Middle frontal gyrus (tissue), 1 donor: ENCODE measurements around the gene SRGAP2C.
"Not testable (repeated sequence)": the region's sequence is repeated elsewhere in the genome, so short reads cannot be mapped to it uniquely, and the experiment has no call there.

ENCODE experiments used
- DNase-seq: peaks from one replicate; pipeline ENCODE4 v3.0.0-alpha.2; 2015; ENCODE audit warnings: low spot score; ENCODE audit errors: extremely low spot score

The SRGAP2C gene

DNA sequence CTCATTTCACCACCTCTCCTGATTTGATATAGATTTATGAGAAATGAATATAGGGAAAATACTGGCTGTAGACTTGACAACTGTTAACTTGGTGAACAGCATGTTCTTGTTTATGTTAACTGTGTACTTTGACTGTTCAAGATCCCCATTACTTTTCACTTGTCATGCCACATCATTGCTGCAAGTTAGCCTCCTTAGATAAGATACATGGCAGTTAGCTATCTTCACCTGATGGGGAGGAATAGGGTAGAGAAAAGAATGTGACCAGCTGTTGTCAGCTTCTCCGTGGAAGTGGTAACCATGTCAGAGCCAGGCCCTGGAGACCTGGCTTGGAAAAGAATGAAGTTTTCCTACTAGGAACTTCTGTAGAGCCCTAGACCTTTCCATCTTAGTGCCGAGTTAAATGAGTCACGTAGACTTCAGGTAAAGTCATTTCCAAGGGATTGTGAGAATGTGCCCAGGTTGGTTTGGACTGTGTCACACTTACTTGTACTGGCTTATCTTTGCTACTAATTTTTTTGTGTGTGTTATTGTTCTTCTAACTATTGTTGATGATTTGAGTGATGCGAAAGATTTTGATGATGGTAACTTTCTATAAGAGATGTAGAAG, 41.6 kb downstream of the SRGAP2C start:
- DNase-seq, result not testable (repeated sequence)

DNA sequence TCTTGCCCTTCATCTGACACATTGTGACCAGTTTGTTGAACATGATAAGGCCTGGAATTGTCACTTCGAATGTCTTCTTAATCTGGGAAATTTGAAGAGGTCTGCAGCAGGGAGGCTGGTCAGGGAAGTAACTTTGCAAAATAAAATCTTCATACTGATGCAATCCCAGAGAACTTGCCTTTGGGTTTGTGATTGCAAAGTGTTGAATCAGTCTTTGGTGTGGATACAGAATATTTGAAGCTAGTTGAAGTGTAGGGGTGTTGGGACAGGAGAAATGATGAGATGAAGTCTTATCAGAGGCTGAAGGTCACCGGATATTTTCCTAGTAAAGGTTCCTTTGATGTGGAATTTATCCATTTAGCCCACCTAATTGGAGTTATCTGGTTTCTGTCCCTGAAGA, 42.1 kb downstream of the SRGAP2C start:
- not testable (repeated sequence) for DNase-seq

DNA sequence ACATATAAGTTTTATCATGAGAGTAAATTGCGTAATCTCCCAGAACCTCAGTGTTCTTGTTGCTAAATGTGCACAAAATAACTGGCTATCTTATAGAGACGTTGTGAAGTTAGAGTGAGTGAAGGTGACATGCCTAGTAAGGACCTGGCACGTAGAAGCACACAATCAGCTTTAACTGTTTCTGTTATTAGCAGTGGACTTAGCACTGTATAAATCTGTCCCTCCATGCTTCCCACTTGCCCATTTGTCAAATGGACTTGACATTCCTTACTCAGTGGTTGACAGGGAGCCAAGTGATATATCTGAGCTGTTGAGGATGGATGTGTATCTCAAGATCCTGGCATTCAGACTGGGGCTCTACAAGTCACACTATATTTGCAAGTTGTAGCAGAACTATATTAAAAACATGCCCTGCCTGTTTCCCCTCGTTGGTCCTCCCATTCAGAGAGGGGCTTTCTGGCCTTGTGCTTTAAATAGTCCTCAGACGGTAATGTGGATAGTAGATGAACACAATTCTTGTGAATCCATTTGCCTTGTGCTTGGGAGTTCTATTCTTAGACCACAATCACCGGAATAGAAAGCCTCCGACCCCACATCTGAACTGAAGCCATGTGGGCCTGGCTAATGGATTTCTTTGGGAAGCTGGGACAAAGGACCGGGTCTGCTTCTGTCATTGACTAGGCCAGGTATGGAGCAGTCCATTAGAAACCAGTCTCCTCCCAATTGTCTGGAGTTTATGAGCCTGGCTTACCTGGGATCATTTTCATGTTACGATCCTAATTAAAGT, 43.0 kb downstream of the SRGAP2C start:
- DNase-seq, result not testable (repeated sequence)

DNA sequence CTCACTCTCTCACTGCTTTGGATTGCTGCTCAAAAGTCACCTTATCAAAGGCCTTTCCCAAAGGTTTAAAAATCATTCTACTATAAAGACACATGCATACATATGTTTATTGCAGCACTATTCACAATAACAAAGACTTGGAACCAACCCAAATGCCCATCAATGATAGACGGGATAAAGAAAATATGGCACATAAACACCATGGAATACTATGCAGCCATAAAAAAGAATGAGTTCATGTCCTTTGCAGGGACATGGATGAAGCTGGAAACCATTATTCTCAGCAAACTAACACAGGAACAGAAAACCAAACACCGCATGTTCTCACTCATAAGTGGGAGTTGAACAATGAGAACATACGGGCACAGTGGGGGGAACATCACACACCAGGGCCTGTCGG, 45.9 kb downstream of the SRGAP2C start:
- DNase-seq, result not testable (repeated sequence)

DNA sequence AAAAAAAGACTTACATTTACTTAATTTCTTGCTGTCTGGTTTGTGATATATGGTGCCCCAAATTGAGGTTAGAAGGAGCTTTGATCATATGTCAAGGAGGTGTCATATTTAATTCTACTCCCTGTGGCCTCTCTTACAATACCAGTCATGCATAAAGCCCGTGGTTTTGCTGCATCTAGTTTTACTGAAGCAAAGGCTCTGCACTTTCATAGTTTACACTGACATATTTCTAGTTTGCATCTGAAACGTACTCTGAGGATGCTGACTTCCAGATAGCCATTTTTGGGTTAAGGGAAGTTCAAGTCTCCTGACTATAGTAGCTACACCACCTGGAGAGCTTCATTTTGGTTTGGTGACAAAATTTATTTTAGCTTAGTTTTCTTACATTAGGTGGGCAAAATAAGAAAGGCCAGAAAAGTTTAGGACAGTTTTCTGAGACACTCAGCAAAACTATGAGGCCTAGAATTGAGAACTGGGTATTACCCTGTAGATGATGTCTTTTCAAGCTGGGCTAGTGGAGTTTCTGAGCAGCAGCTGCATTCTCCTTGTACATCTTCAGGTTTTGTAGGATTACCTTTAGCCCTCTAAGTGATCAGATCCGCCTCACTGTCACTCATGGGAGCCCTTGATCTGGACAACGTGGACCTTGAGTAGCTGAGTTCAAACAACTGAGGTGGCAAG, 47.8 kb downstream of the SRGAP2C start:
- DNase-seq, result not testable (repeated sequence)

DNA sequence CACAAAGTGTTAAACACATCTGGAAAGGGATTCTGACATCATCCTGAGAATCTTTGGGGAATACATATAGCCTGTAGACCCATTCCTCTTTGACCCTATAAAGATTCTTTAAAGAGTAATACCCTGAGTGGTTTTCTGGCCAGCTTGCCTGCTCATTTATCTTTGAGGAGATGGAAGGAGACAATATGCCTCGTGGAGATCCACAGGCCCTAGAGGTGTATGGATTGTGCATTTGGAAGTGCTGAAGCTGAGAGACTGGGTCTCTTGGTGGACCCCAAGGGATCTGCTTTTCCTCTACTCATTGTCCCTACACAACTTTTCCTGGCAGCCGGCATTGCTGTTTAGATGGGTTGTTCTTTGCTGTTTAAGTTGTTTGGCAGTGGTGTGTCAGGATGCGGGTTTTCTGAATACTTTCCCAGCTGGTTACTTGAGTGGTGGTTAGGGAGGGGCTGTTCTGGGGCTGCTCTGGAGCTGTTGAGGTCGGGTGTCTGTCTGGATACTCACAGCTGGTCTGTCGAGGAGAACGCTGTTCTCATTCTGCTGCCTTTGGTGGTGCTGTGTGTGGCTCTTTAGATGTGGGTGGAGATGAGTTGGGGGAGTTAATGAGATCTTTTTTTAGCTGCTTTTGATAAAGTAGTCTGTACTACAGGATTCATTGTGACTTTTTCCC, 49.5 kb downstream of the SRGAP2C start:
- not testable (repeated sequence) for DNase-seq

DNA sequence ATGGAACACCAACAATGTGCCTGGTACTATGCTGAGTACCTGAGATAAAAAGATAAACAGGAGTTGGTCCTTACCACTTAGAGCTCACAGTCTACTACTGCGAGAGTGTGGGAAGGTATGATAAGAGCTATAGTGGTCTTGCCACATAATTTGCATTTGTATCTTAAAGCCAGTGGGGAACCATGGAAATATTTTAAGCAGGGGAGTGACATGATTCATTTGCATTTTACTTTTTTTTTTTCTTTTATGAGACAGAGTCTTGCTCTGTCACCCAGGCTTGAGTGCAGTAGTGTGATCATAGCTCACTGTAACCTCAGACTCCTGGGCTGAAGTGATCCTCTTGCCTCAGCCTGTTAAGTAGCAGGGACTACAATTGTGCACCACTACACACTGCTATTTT, 53.6 kb downstream of the SRGAP2C start:
- DNase-seq, result not testable (repeated sequence)

DNA sequence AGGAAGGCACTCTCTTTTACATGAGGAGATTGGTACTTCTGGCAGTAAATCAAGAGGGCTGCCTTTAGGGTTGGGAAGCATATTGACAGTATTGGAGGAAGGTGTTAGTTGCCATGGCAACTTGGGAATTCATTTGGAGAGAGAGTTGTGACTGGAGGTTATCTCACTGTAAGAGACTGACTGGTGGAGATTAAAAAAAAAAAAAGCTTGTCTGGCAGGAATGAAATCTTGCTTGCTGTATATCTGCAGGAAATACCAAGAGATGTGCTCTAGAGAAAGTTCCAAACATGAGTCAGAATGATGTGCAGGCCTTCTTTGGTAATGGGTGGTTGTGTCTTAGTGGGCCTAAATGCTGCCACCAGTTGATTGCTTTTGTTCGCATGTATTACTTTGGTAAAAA, 59.1 kb downstream of the SRGAP2C start:
- not testable (repeated sequence) for DNase-seq

DNA sequence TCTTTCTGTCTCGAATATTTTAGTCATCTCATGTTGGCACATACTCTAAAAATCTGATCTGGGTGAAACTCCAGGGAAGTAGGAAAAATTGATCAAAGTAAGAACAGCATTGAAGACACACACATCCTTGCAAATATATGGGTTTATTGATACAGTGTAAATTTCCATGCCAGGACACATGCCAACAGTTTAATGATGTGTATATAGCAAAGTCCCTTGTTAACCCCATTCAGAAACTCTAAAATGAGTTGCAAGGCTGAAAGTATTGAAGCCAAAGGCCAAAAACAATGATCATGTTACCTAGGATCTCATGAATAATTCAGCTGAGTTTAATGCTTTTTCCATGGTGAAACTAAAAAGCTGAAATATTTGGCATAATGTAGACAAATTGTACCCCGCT, 61.6 kb downstream of the SRGAP2C start:
- DNase-seq, result not testable (repeated sequence)

DNA sequence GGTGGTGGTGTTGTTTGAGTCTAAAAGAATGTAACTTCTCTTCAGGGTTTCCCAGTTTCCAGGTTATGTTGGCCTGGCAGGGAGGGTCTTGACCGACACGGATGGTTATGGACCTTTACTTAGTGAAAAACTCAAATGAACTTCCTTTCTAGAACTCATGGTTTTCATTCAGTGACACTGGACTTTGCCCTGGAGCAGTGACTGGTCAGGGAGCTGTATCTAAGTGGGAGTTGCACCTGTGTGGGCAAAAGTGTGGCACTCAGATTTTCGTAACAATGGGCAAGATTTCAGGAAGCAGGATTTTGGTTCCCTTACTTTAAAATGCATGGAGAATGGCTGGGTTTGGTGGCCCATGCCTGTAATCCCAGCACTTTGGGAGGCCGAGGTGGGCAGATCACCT, 67.9 kb downstream of the SRGAP2C start:
- DNase-seq, result not testable (repeated sequence)

DNA sequence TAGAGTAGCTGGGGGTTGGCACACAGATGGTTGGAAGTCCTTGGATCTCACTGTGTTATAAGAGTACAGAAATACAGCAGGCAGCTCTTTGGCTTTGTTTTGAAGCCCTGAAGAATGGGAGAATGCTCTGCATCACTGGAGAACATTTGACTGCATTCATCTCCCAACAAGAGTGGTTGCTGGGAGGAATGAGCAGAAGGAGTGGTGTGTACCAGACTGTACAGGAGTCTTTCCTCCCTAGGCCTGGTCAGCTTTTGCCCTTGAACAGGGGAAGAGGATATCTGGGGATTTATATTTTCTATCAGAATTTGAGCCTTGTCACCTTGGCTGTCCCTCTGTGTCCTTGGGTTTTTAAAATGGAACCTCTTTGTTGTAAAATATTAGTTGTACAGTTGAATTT, 69.8 kb downstream of the SRGAP2C start:
- not testable (repeated sequence) for DNase-seq

DNA sequence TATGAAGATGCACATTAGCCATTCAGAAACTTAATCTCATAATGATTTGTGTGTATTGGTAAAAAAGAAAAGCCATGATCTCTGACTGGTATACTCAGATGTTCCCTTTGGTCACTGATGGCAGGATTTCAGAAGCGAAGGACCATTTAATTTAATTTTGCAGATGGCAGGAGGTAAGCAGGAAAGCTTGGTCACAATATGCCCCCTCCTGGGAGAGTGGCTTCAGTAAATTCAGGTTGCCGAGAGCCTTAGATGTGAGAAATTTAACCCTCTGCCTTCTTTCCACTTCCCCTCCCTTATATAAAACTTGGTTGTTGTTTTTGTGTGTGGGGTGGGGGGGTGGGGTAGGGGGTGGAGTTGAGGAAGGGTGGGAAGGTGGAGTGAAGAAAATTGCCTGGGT, 72.9 kb downstream of the SRGAP2C start:
- DNase-seq, result not testable (repeated sequence)

DNA sequence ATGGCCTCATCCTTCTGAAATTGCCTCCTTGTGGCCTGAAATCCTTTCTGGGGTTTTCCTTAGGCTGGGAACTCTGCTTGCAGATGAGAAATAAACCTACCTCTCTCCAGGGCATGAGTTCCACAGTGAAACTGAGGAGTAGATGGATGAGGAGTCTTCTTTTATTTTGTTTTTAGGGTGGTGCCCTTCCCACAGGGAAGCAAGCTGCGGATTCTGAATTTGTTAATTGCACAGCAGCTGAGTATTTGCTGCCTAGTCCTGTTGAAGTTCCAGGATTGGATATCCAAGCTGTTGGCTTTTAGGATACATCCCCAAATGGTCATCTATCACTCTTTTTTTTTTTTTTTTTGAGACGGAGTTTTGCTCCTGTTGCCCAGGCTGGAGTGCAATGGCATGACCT, 73.4 kb downstream of the SRGAP2C start:
- DNase-seq, result not testable (repeated sequence)

DNA sequence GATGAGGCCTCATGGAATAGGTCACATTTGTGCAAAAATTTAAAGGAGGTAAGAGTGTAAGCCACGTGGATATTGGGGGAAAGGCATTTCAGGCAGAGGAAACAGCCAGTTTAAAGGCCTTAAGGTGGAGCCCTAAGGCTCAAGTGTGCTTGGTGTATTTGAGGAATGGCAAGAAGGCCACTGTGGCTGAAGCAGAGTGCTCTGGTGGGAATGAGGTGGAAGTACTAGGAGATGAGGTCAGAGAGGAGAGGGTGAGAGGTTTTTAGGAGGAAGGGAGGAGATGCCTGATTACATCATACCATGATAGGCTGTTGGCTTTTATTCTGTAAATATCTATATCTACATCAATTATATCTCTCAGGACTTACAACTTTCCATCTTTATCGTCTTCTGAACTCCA, 75.4 kb downstream of the SRGAP2C start:
- DNase-seq, result not testable (repeated sequence)

DNA sequence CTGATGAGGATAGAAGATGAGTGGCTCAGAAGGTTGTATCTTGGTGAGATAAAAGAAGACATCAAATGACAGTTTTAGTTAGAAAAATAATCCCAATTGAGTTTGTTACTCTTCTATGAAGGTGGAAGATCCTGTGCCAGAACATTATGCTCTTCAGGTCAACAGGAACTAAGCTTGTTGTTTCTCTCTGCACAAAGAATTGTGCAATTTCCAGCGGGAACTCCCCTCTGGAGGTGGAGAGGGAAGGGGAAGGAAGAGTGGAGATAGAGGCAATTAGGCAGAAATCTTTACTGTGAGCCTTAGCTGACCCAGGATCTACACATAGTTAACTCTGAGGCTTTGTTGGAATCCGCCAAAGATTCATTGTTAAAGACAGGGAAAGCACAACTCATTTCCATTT, 77.4 kb downstream of the SRGAP2C start:
- not testable (repeated sequence) for DNase-seq

DNA sequence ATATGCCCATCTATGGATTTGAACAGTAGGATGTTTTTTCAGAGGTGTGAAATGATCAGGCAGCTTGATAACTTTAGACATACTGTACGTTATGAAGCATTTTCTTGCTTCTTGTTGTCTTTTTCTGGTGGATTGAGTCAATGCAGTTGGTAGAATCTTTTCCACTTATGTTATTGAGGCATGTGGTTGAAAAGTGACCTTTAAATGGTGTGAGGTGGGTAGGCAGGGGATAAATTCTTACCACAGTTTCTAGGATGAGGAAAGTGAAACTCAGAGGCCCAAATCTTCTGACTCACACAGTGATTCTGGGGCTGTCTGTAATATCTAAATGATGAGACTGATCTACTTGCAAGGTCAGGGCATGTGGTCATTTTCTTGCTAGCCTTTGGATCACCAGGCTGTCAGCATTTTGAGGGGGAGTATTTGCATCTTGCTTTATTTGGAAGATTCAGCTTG, 79.0 kb downstream of the SRGAP2C start:
- not testable (repeated sequence) for DNase-seq

DNA sequence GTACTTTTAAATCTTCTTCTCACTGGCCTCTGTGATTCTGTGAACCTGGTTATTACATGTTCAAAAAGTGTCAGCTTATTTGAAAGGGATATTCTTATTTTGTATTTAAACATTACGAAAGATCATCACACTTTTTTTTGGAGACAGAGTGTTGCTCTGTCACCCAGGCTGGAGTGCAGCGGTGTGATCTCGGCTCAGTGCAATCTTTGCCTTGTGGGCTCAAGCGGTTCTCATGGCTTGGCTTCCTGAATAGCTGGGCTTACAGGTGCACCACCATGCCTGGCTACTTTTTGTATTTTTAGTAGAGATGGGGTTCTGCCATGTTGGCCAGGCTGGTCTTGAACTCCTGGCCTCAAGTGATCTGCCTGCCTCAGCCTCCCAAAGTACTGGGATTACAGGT, 82.3 kb downstream of the SRGAP2C start:
- not testable (repeated sequence) for DNase-seq

DNA sequence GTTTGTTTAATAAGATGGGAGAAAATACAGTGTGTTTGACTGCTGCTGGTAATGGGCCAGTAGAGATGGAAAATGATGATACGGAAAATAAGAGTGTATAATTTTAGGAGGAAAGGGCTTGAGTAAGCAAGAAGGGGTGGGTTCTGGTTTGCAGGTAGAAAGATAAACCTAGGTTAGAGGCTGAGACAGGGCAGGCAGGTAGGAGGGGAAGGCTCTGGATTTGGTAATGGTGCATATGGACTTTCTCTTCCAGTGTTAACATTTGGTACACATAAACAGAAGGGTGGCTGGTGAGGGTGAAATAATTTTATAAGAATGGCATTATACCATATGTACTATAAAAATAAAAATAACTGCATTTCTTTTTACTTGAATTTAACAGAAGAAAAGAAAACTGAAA, 84.5 kb downstream of the SRGAP2C start:
- not testable (repeated sequence) for DNase-seq

DNA sequence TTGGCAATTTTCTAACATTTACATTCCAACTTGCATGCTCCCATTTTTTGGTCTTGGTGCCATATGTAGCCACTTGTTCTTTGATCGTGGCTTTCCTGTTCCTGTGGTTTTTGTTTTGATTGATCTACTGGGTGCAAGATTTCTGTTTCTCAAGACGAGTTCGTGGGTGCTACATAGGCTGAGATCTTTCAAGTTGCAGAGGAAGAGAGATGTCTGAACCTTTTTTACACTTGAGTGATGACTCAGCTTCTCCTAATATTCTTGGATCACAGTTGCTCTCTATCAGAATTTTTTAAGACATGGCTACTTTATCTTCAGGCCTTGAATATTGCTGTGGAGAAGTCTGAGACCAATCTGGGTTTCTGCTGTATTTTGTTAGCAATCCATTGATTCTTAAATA, 85.2 kb downstream of the SRGAP2C start:
- not testable (repeated sequence) for DNase-seq

DNA sequence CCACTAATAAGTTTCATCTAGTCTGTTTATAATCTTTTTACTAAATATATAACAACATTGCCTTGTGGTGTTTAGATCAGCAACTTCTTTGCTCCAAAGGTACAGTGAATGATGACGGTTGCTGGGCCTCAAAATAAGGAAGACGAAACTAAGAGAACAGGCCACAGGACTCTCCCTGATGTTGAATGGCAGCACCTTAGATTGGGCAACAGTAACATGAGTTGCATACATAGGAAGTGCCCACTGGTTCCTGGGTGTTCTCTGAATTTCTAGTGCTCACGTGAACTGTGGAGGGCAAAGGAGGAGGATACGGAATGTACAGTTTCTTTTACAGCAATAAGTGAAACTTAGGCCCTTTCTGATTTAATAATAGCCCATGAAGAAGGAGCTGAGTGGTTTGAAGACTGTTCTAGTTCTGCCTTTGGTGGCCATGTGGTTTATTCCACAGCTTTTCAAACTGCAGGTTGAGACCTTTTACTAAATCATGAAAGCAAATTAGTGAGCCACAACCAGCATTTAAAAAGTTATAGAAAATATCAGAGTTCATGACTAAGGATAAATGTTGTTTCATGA, 86.5 kb downstream of the SRGAP2C start:
- DNase-seq, result not testable (repeated sequence)

DNA sequence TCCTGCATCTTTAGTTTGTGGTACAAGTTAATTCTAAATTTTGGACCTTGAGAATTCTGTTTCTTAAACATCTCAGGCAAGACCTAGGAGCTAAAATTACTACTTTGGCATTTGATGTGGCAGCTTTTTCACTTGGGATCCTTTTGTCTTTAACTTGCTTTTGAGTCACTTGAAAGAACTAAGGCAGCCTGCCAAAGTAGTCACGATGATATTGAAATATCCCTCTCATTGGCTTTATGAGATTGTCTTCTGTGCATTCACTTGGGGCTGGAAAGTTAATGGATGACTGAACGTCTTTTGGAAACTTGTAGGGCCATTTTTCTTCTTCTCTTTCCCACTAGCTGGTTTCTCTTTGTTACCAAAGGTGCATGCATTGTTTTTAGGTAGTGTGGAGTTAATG, 90.7 kb downstream of the SRGAP2C start:
- DNase-seq, result not testable (repeated sequence)
